HG03442 (cell line): ENCODE results near the gene OSTC.

Source experiments
- ATAC-seq: cut with Tn5 transposase; IDR thresholded peaks from one replicate; pipeline ENCODE4 v1.9.1; 2021; ENCODE audit warnings: mild to moderate bottlenecking, moderate library complexity; ENCODE audit not compliant: unreplicated experiment

Gene OSTC

DNA sequence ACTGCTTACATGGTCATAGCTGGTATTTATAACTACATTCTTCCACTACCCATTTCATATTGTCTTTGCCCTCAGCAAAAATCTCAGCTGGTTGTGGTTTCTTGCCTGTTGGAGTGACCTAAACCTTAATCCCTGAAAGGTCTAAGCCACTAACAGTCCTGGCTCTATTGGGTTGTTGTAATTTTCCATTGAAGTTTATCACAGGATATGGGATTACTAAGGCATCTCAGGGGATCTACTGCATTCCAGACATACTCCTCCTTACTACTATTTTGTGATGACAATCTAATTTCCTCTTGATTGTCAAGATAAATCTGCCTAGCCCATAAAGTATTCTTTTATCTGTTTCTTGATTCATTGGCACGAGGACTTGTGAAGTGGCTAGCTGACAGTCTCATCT, 6.2 kb upstream of the OSTC start:
- ATAC-seq = no peak

DNA sequence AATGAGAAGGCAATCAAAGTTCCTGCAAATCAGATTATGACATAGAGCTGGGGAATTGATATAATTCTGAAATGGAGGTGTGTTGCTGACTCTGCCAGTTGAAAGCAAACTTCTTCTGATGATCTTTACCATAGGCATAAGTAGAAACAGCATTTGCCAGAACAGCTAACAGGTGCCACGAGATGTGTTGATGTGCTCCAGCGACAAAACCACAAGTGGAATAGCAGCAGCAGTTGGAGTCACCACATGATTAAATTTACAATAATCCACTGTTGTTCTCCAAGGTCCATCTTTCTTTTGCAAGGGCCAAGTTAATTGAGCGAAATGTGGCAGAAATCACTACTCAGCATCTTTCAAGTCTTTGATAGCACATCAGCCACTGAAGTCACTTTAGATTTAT, 3.7 kb upstream of the OSTC start:
- no peak for ATAC-seq

DNA sequence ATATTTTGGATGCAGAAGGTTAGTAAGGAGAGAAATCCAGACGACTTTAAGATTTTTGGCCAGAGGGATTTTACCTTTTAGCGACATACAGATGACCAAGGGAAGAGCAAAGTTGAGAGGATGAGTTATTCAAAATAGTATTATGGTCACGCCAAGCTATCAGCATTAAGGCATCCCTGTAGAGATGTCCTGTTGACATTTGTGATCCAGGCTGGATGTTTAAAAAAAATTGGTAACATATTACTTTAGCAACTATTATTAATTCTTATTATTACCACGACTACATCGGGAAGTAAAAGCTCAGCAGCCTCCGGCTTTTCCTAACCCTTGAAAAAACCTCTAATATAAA, 562 bp upstream of the OSTC start:
- peak; percentile 12 for ATAC-seq

DNA sequence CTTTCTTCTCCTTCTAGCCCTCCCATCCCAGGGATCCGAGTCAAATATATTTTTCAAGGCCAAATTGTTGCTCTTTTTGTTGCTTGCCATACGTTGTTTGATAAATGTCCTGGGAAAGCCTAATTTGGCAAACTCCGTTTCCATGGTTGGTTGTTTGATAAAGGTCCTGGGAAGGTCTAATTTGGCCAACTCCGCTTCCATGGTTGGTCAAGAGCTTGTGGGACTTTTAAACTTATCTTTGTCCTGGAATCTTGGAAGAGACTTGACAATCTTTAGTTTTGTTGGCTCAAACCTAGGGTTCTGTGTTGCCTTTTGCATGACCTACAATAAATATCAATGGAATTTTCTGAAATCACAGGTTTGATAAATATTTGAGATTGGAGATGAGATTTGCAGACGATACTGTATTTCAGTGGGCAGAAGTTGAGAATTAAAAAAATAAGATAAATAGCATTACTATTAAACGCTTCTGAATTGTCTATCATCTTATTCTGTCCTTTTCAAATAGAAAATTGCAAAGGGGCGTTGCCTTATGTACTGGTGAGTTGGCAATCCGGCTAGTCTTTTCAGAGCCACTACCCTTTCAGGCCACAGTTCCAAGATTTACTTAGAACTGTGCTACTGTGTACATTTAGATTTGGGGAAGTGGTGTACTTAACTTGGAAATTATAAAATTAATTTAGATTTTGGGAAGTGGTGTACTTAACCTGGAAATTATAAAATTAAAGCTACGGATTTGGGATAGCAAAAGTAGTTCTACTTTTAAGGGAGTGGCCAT, 804 bp downstream of the OSTC start:
- ATAC-seq = no peak

- ATAC-seq = no peak
Observed at GRCh38 chr4:108662629-108663028, 12.2 kb downstream of the OSTC start.

DNA sequence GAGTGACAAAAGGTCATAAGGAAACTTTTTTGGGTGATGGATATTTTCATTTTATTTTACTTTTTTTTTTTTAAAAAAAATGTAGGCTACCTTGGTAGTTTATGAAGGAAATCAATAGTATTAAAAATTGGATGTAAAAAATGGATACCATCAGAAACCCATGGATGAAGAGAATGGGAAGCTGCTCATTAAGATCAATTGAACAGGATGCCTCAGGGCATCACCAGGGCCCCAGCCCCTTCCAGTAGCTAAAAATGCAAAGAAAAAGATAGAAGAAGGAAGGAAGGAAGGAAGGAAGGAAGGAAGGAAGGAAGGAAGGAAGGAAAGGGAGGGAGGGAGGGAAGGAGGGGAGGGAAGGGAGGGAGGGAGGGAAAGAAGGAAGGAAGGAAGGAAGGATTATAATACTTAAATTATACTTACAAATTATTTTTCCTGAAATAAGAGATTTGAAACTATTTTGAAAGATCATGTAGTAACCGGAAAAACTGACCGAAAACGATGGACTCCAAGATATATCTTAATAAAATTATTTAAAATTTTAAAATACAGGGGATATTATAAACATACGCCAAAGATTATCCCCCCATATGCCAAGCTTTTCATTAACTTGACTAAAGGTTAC, 24.1 kb downstream of the OSTC start:
- ATAC-seq = no peak

DNA sequence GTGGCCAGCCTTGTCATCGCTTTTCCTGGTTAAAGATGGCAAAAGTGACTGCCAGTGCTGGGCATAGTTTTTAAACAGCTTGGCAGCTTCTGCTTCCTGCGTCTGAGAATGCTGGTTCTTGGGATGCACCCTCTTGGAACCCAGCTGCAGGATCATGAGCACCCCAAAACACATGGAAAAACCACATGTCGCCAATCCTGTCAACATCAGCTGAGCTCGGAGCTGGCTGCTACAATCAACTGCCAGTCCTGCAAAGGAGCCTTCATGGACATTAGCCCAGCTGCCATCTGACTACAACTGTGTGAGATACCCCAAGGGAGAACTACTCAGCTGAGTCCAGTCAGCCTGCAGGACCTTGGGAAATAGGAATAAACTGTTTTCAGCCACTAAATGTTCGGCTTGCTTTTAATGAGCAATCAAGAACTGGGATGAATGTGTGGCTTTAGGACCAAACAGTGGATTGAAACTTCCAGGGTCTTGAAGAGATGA, 31.0 kb downstream of the OSTC start:
- no peak for ATAC-seq

DNA sequence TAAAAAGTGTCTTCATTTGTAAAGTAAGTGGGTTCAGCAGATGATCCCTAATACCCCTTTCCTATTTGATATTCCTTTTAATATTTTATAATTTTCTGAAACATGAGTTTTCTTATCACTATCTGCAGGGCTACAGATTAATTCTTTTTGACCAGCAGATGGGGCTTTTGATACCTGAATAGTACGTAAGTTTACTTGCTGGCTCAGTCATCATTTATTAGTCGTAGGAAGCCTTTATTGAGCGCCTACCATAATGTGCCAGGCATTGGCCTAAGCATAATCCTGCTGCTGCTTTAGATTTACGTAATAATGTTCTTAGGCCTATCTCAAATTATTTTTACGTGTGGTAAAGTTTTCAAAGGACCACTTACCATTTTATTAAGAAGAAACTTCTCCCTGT, 33.1 kb downstream of the OSTC start:
- ATAC-seq = no peak

GRCh38 chr4:108685036-108685686, 34.8 kb downstream of the OSTC start:
- ATAC-seq = no peak

DNA sequence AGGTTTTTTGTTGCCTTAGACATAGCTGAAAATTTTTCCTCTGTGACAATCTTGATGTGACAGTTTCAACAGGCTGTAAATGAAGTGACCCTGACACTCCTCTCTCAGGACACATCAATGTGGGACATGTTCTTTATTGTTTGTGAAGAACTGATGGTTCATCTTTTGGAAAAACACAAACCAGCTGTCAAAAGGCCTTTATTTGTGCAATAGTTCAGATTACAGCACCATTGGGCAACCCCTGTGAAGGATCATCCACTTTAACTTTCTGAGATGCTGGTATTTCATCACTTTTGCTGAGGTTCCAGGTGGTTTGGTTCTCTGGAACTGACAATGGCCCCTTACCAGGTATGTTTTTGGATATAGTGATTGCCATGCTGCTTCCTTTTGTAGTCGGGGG, 40.3 kb downstream of the OSTC start:
- ATAC-seq = no peak

GRCh38 chr4:108693211-108693610, 42.8 kb downstream of the OSTC start:
- ATAC-seq = no peak

DNA sequence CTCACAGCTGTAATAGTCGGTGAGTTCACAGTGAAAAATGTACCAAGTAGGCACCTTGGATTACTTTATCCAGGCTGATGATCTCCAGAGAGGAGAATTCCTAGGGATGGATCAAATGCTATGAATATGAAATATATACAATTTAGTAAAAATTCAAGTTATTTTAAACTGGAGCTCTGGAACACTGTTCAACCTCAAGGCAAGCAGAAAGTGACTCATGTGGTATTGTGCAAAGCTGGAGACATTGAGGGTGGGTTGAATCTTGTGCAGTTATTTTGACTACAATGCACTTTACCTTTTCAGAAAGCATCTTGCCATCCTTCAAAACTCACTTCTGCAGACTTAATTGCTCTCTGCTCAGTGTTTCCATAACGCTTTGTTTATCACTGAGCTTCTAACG, 43.4 kb downstream of the OSTC start:
- no peak for ATAC-seq

GRCh38 chr4:108694423-108694822, 44.0 kb downstream of the OSTC start:
- no peak for ATAC-seq

DNA sequence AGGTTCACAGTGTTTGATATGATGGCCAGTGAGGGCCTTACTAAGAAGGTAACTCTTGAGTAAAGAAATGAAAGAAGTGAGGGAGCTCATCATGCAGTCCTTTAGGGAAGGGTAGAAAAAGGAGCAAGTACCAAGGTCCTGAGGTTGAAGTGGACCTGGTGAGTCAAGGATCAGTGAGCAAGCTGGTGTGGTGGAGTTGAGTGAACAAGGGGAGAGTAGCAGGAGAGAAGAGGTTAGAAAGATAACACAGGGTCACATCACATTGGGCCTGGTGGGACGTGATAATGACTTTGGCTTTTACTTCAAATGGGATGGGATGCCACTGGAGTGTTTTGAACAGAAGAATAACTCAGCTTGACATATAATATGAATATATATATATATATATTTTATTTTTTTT, 44.7 kb downstream of the OSTC start:
- ATAC-seq = no peak

DNA sequence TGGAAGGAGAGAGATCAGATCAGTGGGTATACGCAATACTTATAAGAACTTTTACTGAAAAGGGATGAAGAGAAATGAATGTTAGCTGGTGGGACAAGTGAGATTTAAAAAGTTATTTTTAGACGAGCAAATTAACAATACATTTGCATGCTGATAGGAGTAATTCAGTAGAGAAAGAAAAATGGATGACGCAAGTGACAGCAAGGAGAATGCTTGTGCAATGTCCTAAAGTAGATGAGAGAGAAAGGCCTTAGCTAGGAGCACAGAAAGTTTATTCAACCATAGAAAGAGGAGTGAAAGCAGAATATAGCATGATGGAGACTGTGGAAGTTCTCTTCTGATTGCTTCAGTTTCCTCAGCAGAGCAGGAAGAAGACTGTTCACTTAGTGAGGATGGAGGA, 45.8 kb downstream of the OSTC start:
- no peak for ATAC-seq

GRCh38 chr4:108700081-108700757, 49.8 kb downstream of the OSTC start:
- ATAC-seq = no peak

- no peak for ATAC-seq
Observed at GRCh38 chr4:108702960-108703359, 52.6 kb downstream of the OSTC start.

DNA sequence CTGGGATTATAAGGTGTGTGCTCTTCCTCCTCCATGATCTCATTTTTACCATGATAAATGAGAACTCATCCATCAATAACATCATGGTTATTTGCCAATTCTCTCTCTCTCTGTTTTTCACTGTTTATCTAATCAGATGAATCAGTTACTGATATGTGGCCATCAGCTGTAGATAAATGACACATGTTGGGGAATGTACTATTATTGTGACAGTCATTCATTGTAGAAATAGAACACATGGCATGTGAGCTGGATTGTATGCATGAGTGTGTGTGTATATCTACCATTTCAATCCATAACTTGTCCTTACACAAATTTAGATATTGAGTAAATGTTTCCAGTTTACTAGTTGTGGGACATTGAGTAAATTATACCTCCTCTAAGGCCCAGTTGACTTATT, 53.0 kb downstream of the OSTC start:
- no peak for ATAC-seq

GRCh38 chr4:108703966-108704365, 53.6 kb downstream of the OSTC start:
- ATAC-seq = no peak

- no peak for ATAC-seq
Observed at GRCh38 chr4:108706289-108706688, 55.9 kb downstream of the OSTC start.

GRCh38 chr4:108709234-108709633, 58.8 kb downstream of the OSTC start:
- no peak for ATAC-seq

DNA sequence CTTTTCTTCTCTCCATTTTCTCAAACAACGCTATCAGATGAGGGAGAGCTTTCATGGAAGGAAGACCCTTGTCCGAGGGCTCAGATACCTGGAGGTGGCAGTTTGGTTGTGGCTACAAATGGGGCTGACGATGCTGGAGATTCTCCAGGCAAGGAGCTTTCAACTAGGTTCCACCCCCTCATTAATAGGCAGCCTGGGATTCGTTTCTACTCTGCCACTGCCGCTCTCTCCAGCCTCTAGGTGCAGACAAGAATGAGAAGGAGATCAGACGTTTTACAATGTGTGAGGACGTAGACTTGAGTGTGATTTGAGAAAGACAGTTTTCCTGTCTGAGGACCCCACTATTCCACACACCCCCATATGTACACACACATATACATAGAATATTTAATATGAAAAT, 59.3 kb downstream of the OSTC start:
- ATAC-seq = no peak
